NB4 (cell line): Measurements from ENCODE around the gene KLK12.
"Not testable (repeated sequence)": the region's sequence is repeated elsewhere in the genome, so short reads cannot be mapped to it uniquely, and the experiment has no call there.

Source experiments
- DNase-seq: peaks from one replicate; pipeline ENCODE4 v3.0.0; 2010; ENCODE audit warnings: low read depth
- H3K4me3 ChIP-seq: one replicate; pipeline ENCODE4 v1.5.1; 2011; ENCODE audit warnings: mild to moderate bottlenecking, low read depth, low read length, moderate library complexity
- CTCF ChIP-seq: IDR thresholded peaks from one replicate; pipeline ENCODE4 v1.5.1; 2012; ENCODE audit warnings: low read depth, low read length
- MAX ChIP-seq: IDR thresholded peaks from 2 replicates; pipeline ENCODE4 v1.6.1; 2011; ENCODE audit warnings: low read depth, low read length
- MYC ChIP-seq: IDR thresholded peaks from 2 replicates; pipeline ENCODE4 v1.6.1; 2011; ENCODE audit warnings: low read depth, low read length
- POLR2A ChIP-seq: IDR thresholded peaks from 2 replicates; pipeline ENCODE4 v1.6.1; 2011; ENCODE audit warnings: mild to moderate bottlenecking; ENCODE audit not compliant: insufficient read length; ENCODE audit errors: extremely low read depth

Gene KLK12

GRCh38 chr19:50992666-50993035 is 42.2 kb downstream of the KLK12 start:
- DNase-seq = no peak
- TF ChIP-seq POLR2A (no peak), CTCF (no peak)
- H3K4me3 ChIP-seq = no peak overlapping the region

GRCh38 chr19:50984416-50984815 is 50.4 kb downstream of the KLK12 start:
- not testable (repeated sequence) for H3K4me3 ChIP-seq

GRCh38 chr19:50983625-50984292 is 51.0 kb downstream of the KLK12 start, which contains the start of gene KLK7:
TSS of gene KLK7 (minus strand) at chr19:50983917. CDS start at chr19:50982399, 1,518 bp downstream.
- no peak for DNase-seq
- H3K4me3 ChIP-seq = no peak within 1 kb of the TSS
- no peak for TF ChIP-seq MYC
- TF ChIP-seq MAX = no peak
- TF ChIP-seq POLR2A = no peak
- no peak for TF ChIP-seq CTCF

More at GRCh38 chr19:50984416-50984815, 50.4 kb downstream of the KLK12 start:
- not testable (repeated sequence) for DNase-seq

DNA sequence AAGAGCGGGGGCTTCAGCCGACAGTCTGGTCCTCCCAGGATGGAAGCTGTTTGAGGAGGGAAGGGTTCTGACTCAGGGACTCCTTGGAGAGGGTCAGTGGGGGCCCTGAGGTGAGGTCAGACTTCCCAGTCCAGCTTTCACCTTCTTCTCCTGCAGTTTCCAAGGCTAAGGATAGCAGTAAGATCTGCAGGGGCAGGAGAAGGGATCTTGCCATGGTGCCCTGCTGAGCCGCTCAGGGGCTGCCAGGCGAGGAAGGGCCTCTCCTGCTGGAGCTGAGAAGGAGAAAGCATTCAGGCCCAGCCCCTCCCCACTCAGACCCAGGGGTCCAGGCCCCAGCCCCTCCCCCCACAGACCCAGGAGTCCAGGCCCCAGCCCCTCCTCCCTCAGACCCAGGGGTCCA is 52.6 kb downstream of the KLK12 start:
- no peak overlapping the region for H3K4me3 ChIP-seq
- no peak for TF ChIP-seq MAX
- TF ChIP-seq MYC = no peak
- no peak for TF ChIP-seq POLR2A
- TF ChIP-seq CTCF = no peak
- DNase-seq = no peak

DNA sequence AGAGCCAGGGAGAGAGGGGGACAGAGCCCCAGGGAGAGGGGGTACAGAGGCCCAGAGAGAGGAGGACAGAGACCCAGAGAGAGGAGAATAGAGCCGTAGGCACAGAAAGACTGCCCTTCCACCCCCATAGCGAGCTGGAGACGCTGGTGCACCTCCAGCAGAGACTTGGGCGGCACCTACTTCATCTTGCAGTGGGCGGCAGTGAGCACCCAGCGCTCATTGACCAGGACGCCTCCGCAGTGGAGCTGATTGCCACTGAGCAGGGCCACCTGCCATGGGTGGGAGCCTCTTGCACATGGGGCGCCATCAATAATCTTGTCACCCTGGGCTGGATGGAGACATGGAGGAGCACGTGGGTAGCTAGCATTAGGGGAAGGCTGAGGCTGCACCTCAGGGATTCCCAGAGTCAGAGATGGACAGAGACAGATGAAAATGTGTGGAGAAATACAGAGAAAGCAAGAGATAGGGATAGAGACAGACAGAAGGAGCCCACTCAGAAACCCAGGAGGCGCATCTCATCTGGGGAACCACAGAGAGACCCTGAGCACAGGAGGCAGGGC is 53.1 kb downstream of the KLK12 start:
- H3K4me3 ChIP-seq = no peak overlapping the region
- DNase-seq = no peak
- TF ChIP-seq MAX = no peak

DNA sequence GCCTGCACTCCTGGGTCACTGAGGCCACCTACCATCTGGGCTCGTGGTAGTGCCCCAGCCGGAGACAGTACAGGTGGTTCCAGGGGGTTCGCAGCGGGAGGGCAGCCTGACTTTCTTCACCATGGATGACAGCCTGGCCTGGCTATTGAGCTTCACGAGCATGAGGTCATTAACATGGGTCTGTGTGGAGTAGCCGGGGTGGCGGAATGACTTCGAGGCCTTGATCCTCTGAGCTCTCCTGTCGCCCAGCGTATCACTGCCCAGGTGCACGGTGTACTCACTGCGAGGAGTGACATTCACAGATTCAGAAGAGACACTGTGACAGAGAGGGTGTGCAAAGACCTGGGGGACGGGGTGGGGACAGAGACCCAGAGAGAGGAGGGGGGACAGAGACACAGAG is 54.6 kb downstream of the KLK12 start:
- TF ChIP-seq MAX (no peak), MYC (no peak)
- no peak for DNase-seq
- H3K4me3 ChIP-seq = no peak overlapping the region

GRCh38 chr19:50979758-50980157 is 55.0 kb downstream of the KLK12 start:
- no peak for DNase-seq
- TF ChIP-seq MYC (no peak), POLR2A (no peak), MAX (no peak), CTCF (no peak)
- no peak overlapping the region for H3K4me3 ChIP-seq
